ENCODE data around the gene HES1. TPM values are rescaled to one million over a fixed set of nuclear protein-coding genes. Genes with fewer than 3 reads are reported as not detected.
"Not testable (repeated sequence)": the region's sequence is repeated elsewhere in the genome, so short reads cannot be mapped to it uniquely, and the experiment has no call there.

Gene HES1
- total and polyA plus RNA-seq, 4 donors, result 28.7 to 58.9 (median 43.8) TPM

- DNase-seq (ENCODE audit: low read depth in 4 of 6, low spot score in 6 of 6), result peak in 2 of 6 donors; percentile 60 to 71
- WGBS (ENCODE audit: insufficient coverage), result 30% methylated on average over 7 of the region's 7 CpGs
- H3K27ac ChIP-seq (ENCODE audit: low read depth, low read length), result peak overlapping the region; percentile 4
Observed at GRCh38 chr3:194148383-194148782, 12.4 kb downstream of the HES1 start.

GRCh38 chr3:194150252-194150934, 14.4 kb downstream of the HES1 start:
- Histone ChIP-seq H3K27ac (ENCODE audit: low read depth, low read length) (no peak overlapping the region), H3K36me3 (ENCODE audit: control insufficient read depth, insufficient read depth, low read length) (no peaks in the 10 kb centered on the region)
- 88% methylated on average over 6 of the region's 8 CpGs for WGBS (ENCODE audit: insufficient coverage)

More at GRCh38 chr3:194148383-194148782, 12.4 kb downstream of the HES1 start:
- no peak overlapping the region for H3K4me3 ChIP-seq (ENCODE audit: low read depth, low read length)
- H3K4me1 ChIP-seq (ENCODE audit: control insufficient read depth, insufficient read depth, low read length), result peaks cover 19% of the 10 kb centered on the region
- no peaks in the 10 kb centered on the region for H3K27me3 ChIP-seq (ENCODE audit: control insufficient read depth, insufficient read depth, low read length)
- H3K36me3 ChIP-seq (ENCODE audit: control insufficient read depth, insufficient read depth, low read length), result no peaks in the 10 kb centered on the region
- no peaks in the 10 kb centered on the region for H3K9me3 ChIP-seq (ENCODE audit: control insufficient read depth, insufficient read depth, low read length)

GRCh38 chr3:194150935-194151302, 15.0 kb downstream of the HES1 start:
- H3K27me3 ChIP-seq (ENCODE audit: control insufficient read depth, insufficient read depth, low read length); H3K27ac ChIP-seq (ENCODE audit: low read depth, low read length); H3K9me3 ChIP-seq (ENCODE audit: control insufficient read depth, insufficient read depth, low read length); H3K4me3 ChIP-seq (ENCODE audit: low read depth, low read length); DNase-seq (ENCODE audit: low read depth in 4 of 6, low spot score in 6 of 6); H3K36me3 ChIP-seq (ENCODE audit: control insufficient read depth, insufficient read depth, low read length): not testable (repeated sequence)
- no CpG with 5 or more reads among the region's 2 CpGs for WGBS (ENCODE audit: insufficient coverage)
- peaks cover 19% of the 10 kb centered on the region for H3K4me1 ChIP-seq (ENCODE audit: control insufficient read depth, insufficient read depth, low read length)

More at GRCh38 chr3:194150252-194150934, 14.4 kb downstream of the HES1 start:
- no peak overlapping the region for H3K4me3 ChIP-seq (ENCODE audit: low read depth, low read length)
- H3K4me1 ChIP-seq (ENCODE audit: control insufficient read depth, insufficient read depth, low read length), result peaks cover 19% of the 10 kb centered on the region
- no peaks in the 10 kb centered on the region for H3K9me3 ChIP-seq (ENCODE audit: control insufficient read depth, insufficient read depth, low read length)
- no peaks in the 10 kb centered on the region for H3K27me3 ChIP-seq (ENCODE audit: control insufficient read depth, insufficient read depth, low read length)
- no peak for DNase-seq (ENCODE audit: low read depth in 4 of 6, low spot score in 6 of 6)

GRCh38 chr3:194154346-194154745, 18.4 kb downstream of the HES1 start:
- Histone ChIP-seq H3K27me3 (ENCODE audit: control insufficient read depth, insufficient read depth, low read length) (no peaks in the 10 kb centered on the region), H3K4me1 (ENCODE audit: control insufficient read depth, insufficient read depth, low read length) (no peaks in the 10 kb centered on the region), H3K27ac (ENCODE audit: low read depth, low read length) (no peak overlapping the region), H3K9me3 (ENCODE audit: control insufficient read depth, insufficient read depth, low read length) (no peaks in the 10 kb centered on the region), H3K36me3 (ENCODE audit: control insufficient read depth, insufficient read depth, low read length) (no peaks in the 10 kb centered on the region), H3K4me3 (ENCODE audit: low read depth, low read length) (no peak overlapping the region)
- no peak for DNase-seq (ENCODE audit: low read depth in 4 of 6, low spot score in 6 of 6)
- WGBS (ENCODE audit: insufficient coverage), result 100% methylated on average over 2 of the region's 6 CpGs

DNA sequence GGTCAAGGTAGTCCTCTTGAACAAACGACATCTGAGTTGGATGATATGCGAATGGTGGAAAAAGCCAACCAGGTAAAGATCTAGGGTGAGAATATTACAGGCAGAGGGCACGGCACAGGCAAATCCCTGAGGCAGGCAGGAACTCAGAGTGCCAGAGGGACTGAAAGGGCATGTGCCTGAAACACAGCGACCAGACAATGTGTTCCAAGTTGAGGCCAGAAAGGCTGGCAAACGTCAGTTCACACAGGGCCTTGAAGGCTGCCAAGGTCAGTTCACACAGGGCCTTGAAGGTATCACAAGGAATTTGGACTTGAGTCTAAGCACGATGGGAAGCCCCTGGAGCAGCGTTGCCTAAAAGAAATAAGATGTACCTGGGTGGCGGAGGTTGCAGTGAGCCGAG, 20.1 kb downstream of the HES1 start:
- no peak for DNase-seq (ENCODE audit: low read depth in 4 of 6, low spot score in 6 of 6)
- no peaks in the 10 kb centered on the region for H3K36me3 ChIP-seq (ENCODE audit: control insufficient read depth, insufficient read depth, low read length)
- H3K4me1 ChIP-seq (ENCODE audit: control insufficient read depth, insufficient read depth, low read length), result peaks cover 14% of the 10 kb centered on the region
- WGBS (ENCODE audit: insufficient coverage), result 89% methylated on average over 9 of the region's 9 CpGs
- no peak overlapping the region for H3K4me3 ChIP-seq (ENCODE audit: low read depth, low read length)
- no peaks in the 10 kb centered on the region for H3K9me3 ChIP-seq (ENCODE audit: control insufficient read depth, insufficient read depth, low read length)
- H3K27me3 ChIP-seq (ENCODE audit: control insufficient read depth, insufficient read depth, low read length), result peaks cover 4% of the 10 kb centered on the region
- H3K27ac ChIP-seq (ENCODE audit: low read depth, low read length), result no peak overlapping the region

DNA sequence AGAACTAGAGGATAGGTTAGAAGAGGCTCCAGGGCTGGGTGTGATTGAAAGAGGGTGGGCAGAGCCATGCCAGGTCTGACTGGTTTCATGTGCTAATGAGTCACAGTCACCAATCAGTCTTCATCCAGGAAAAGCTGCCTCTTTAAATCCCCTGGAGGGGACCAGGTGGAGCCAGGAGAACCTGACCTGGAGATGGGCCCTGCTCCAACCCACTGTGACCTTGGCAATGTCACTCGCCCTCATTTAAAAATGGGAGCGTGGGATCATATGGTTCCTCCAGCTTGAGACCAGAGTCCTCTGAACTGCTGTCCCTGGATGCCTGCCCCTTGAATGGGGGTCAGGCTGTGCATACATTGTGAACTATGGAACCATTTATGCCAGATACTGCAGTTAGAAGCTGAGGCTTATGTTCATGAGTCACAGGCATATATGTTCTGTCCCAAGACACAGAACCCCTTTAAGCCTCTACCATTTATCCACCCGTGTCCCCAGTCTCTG, 23.0 kb downstream of the HES1 start:
- no peaks in the 10 kb centered on the region for H3K9me3 ChIP-seq (ENCODE audit: control insufficient read depth, insufficient read depth, low read length)
- no peak overlapping the region for H3K27ac ChIP-seq (ENCODE audit: low read depth, low read length)
- H3K27me3 ChIP-seq (ENCODE audit: control insufficient read depth, insufficient read depth, low read length), result peaks cover 7% of the 10 kb centered on the region
- no peaks in the 10 kb centered on the region for H3K36me3 ChIP-seq (ENCODE audit: control insufficient read depth, insufficient read depth, low read length)
- H3K4me3 ChIP-seq (ENCODE audit: low read depth, low read length), result no peak overlapping the region
- WGBS (ENCODE audit: insufficient coverage), result 83% methylated on average over 3 of the region's 3 CpGs
- DNase-seq (ENCODE audit: low read depth in 4 of 6, low spot score in 6 of 6), result no peak
- peaks cover 22% of the 10 kb centered on the region for H3K4me1 ChIP-seq (ENCODE audit: control insufficient read depth, insufficient read depth, low read length)

DNA sequence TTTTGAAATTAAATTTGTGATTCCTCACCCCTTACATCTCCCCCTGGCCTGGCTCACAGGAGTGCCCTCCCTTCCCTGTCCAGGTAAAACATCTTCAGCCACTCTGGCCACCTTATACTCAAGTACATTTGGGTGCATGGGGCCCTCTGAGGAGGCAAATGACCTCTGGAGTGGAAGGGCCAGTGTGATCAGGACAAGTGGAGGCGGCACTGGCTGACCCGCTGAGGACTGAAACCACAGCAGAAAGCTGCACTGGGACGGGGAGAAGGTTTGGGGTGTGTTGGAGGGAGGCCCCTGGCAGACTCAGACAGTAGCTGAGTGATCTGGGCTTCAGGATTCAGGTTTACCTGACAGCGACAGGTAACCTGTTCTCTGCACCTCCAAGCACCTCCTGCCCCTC, 24.2 kb downstream of the HES1 start:
- no peak overlapping the region for H3K27ac ChIP-seq (ENCODE audit: low read depth, low read length)
- peaks cover 22% of the 10 kb centered on the region for H3K4me1 ChIP-seq (ENCODE audit: control insufficient read depth, insufficient read depth, low read length)
- H3K27me3 ChIP-seq (ENCODE audit: control insufficient read depth, insufficient read depth, low read length), result peaks cover 7% of the 10 kb centered on the region
- H3K36me3 ChIP-seq (ENCODE audit: control insufficient read depth, insufficient read depth, low read length), result no peaks in the 10 kb centered on the region
- WGBS (ENCODE audit: insufficient coverage), result 100% methylated on average over 2 of the region's 4 CpGs
- DNase-seq (ENCODE audit: low read depth in 4 of 6, low spot score in 6 of 6), result no peak
- no peaks in the 10 kb centered on the region for H3K9me3 ChIP-seq (ENCODE audit: control insufficient read depth, insufficient read depth, low read length)
- H3K4me3 ChIP-seq (ENCODE audit: low read depth, low read length), result no peak overlapping the region

DNA sequence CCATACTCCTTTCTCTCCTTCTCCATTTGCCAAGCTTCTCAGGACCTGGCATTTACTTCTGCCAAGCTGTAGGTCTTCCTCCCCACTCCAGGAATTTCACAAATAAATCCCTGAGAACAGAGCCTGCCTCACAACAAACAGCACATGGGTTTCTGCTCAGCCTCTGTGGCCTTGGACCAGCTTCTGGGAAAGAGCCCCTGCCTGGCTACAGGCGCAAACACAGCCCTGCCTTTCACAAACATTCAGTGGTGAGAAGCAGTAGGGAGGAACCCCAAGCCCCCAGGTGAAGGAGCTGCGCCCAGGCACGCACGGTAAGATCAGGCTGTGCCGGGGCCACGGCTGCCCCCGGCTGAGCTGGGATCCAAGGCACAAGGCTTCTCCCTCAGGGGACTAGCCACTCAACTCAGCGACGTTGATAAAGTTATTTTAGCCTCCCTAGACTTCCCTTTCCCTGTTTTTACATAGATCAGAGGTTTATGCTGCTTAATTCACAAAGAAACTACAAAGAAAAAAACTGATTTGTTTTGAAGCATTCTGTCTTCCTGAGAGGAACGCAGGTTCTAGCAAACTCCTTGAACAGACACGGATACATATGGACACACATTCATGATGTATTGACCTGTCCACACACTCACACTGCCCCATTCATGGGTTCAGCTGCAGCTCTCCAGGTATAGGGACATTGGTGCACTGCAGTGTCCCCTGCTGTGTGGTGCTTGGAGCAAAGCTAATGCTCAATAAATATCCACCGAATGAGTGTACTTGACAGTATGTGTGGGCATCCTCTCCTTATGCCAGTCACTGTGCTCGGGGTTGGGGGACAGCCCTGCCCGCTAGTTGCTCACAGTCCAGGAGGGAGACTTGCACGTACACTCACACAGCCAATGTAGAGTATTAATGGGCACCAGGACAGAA, 25.4 kb downstream of the HES1 start:
- Histone ChIP-seq H3K36me3 (ENCODE audit: control insufficient read depth, insufficient read depth, low read length) (no peaks in the 10 kb centered on the region), H3K4me3 (ENCODE audit: low read depth, low read length) (no peak overlapping the region), H3K9me3 (ENCODE audit: control insufficient read depth, insufficient read depth, low read length) (no peaks in the 10 kb centered on the region), H3K27ac (ENCODE audit: low read depth, low read length) (no peak overlapping the region), H3K27me3 (ENCODE audit: control insufficient read depth, insufficient read depth, low read length) (peaks cover 13% of the 10 kb centered on the region), H3K4me1 (ENCODE audit: control insufficient read depth, insufficient read depth, low read length) (peaks cover 22% of the 10 kb centered on the region)
- peak in 2 of 6 donors; percentile 37 to 67 for DNase-seq (ENCODE audit: low read depth in 4 of 6, low spot score in 6 of 6)
- 43% methylated on average over 13 of the region's 15 CpGs for WGBS (ENCODE audit: insufficient coverage)

DNA sequence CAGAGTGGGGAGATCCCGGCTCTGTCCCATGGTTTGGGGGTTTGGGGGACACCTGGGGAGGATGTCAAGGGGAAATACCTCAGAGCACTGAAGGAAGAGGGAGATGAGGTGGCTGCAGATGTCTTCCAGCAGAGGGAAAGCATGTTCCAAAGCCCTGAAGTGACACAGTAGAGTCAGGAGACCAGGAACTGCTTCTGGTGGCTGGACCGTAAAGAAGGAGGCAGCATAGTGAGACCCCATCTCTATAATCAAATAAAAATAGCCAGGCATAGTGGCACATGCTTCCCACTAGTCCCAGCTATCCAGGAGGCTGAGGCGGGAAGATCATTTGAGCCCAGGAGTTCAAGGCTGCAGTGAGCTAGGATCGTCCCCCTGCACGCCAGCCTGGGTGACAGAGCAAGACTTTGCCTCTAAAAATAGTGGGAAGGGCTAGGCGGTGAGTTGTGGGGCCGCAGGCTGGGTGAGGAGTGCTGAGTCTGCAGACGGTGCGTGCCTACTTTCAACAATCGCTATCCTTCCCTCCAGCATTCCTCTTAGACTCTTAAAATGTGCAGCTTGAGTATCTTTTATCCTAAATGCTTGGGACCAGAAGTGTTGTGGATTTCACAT, 26.2 kb downstream of the HES1 start:
- Histone ChIP-seq H3K4me1 (ENCODE audit: control insufficient read depth, insufficient read depth, low read length) (peaks cover 29% of the 10 kb centered on the region), H3K9me3 (ENCODE audit: control insufficient read depth, insufficient read depth, low read length) (no peaks in the 10 kb centered on the region), H3K4me3 (ENCODE audit: low read depth, low read length) (no peak overlapping the region), H3K27me3 (ENCODE audit: control insufficient read depth, insufficient read depth, low read length) (peaks cover 13% of the 10 kb centered on the region), H3K36me3 (ENCODE audit: control insufficient read depth, insufficient read depth, low read length) (no peaks in the 10 kb centered on the region), H3K27ac (ENCODE audit: low read depth, low read length) (no peak overlapping the region)
- 66% methylated on average over 4 of the region's 10 CpGs for WGBS (ENCODE audit: insufficient coverage)
- DNase-seq (ENCODE audit: low read depth in 4 of 6, low spot score in 6 of 6), result no peak

All from spinal cord (tissue), 10 donors.